Measurements from ENCODE around the gene KLK12.

The KLK12 gene

DNA sequence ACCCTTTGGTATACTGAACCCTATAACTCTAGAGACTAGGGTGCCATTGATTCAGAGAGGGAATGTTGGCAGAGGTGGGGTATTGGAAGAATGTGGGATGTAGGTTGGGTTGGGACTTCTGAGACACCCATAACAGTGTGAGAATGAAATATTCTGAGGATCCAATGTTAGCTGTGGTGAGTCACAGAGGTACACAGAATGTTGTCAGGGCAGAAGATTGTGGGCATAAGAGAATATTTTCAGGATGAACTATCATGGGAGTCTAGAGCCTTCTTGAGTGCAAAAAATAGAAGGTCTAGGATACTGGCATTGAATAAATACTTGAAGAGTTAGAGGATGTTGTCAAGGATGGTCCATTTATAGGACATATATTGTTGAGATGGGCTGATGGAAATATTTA lies 21.1 kb upstream of the KLK12 start:
- H3K9me3 ChIP-seq (ENCODE audit: control insufficient read depth, insufficient read depth, low read length), result no peaks in the 10 kb centered on the region

GRCh38 chr19:51047031-51047335 lies 12.2 kb upstream of the KLK12 start:
- no peaks in the 10 kb centered on the region for H3K36me3 ChIP-seq (ENCODE audit: control insufficient read depth, insufficient read depth, low read length)
- no peak for DNase-seq (ENCODE audit: low read depth, low spot score)
- H3K4me1 ChIP-seq (ENCODE audit: control insufficient read depth, insufficient read depth, low read length), result peaks cover 6% of the 10 kb centered on the region
- no peaks in the 10 kb centered on the region for H3K9me3 ChIP-seq (ENCODE audit: control insufficient read depth, insufficient read depth, low read length)
- H3K27ac ChIP-seq (ENCODE audit: low read length), result no peak overlapping the region
- H3K4me3 ChIP-seq (ENCODE audit: low read length), result no peak overlapping the region
- WGBS (ENCODE audit: insufficient coverage, insufficient read length), result no CpG with 5 or more reads among the region's 4 CpGs
- H3K27me3 ChIP-seq (ENCODE audit: control insufficient read depth, insufficient read depth, low read length), result no peaks in the 10 kb centered on the region

More for the DNA sequence above, 21.1 kb upstream of the KLK12 start:
- no peak for DNase-seq (ENCODE audit: low read depth, low spot score)
- no peak overlapping the region for H3K27ac ChIP-seq (ENCODE audit: low read length)
- no peaks in the 10 kb centered on the region for H3K27me3 ChIP-seq (ENCODE audit: control insufficient read depth, insufficient read depth, low read length)
- no peak overlapping the region for H3K4me3 ChIP-seq (ENCODE audit: low read length)
- H3K36me3 ChIP-seq (ENCODE audit: control insufficient read depth, insufficient read depth, low read length), result no peaks in the 10 kb centered on the region
- no peaks in the 10 kb centered on the region for H3K4me1 ChIP-seq (ENCODE audit: control insufficient read depth, insufficient read depth, low read length)

GRCh38 chr19:51044327-51044726 lies 9.5 kb upstream of the KLK12 start:
- WGBS (ENCODE audit: insufficient coverage, insufficient read length), result no CpG with 5 or more reads among the region's 11 CpGs
- DNase-seq (ENCODE audit: low read depth, low spot score), result no peak
- Histone ChIP-seq H3K4me3 (ENCODE audit: low read length) (no peak overlapping the region), H3K36me3 (ENCODE audit: control insufficient read depth, insufficient read depth, low read length) (no peaks in the 10 kb centered on the region), H3K27ac (ENCODE audit: low read length) (no peak overlapping the region), H3K4me1 (ENCODE audit: control insufficient read depth, insufficient read depth, low read length) (peaks cover 6% of the 10 kb centered on the region), H3K27me3 (ENCODE audit: control insufficient read depth, insufficient read depth, low read length) (no peaks in the 10 kb centered on the region), H3K9me3 (ENCODE audit: control insufficient read depth, insufficient read depth, low read length) (no peaks in the 10 kb centered on the region)

GRCh38 chr19:51043497-51043896 lies 8.7 kb upstream of the KLK12 start:
- Histone ChIP-seq H3K27ac (ENCODE audit: low read length) (no peak overlapping the region), H3K9me3 (ENCODE audit: control insufficient read depth, insufficient read depth, low read length) (no peaks in the 10 kb centered on the region), H3K4me1 (ENCODE audit: control insufficient read depth, insufficient read depth, low read length) (peaks cover 6% of the 10 kb centered on the region), H3K27me3 (ENCODE audit: control insufficient read depth, insufficient read depth, low read length) (no peaks in the 10 kb centered on the region), H3K4me3 (ENCODE audit: low read length) (no peak overlapping the region), H3K36me3 (ENCODE audit: control insufficient read depth, insufficient read depth, low read length) (no peaks in the 10 kb centered on the region)
- DNase-seq (ENCODE audit: low read depth, low spot score), result no peak
- no CpG with 5 or more reads among the region's 9 CpGs for WGBS (ENCODE audit: insufficient coverage, insufficient read length)

- peaks cover 1% of the 10 kb centered on the region; the same call in 1 of the 2 replicates for H3K4me1 ChIP-seq (ENCODE audit: control insufficient read depth, insufficient read depth, low read length)
- H3K4me3 ChIP-seq (ENCODE audit: low read length), result no peak overlapping the region
- no peaks in the 10 kb centered on the region for H3K9me3 ChIP-seq (ENCODE audit: control insufficient read depth, insufficient read depth, low read length)
- DNase-seq (ENCODE audit: low read depth, low spot score), result no peak
- H3K27ac ChIP-seq (ENCODE audit: low read length), result no peak overlapping the region
- no peaks in the 10 kb centered on the region for H3K27me3 ChIP-seq (ENCODE audit: control insufficient read depth, insufficient read depth, low read length)
- no peaks in the 10 kb centered on the region for H3K36me3 ChIP-seq (ENCODE audit: control insufficient read depth, insufficient read depth, low read length)
- no CpG with 5 or more reads among the region's 6 CpGs for WGBS (ENCODE audit: insufficient coverage, insufficient read length)
These were observed 5.3 kb upstream of the KLK12 start for GRCh38 chr19:51040151-51040550.

- no peak overlapping the region for H3K4me3 ChIP-seq (ENCODE audit: low read length)
- no CpG with 5 or more reads among the region's 9 CpGs for WGBS (ENCODE audit: insufficient coverage, insufficient read length)
- H3K9me3 ChIP-seq (ENCODE audit: control insufficient read depth, insufficient read depth, low read length), result no peaks in the 10 kb centered on the region
- H3K36me3 ChIP-seq (ENCODE audit: control insufficient read depth, insufficient read depth, low read length), result no peaks in the 10 kb centered on the region
- H3K27me3 ChIP-seq (ENCODE audit: control insufficient read depth, insufficient read depth, low read length), result no peaks in the 10 kb centered on the region
- no peak overlapping the region for H3K27ac ChIP-seq (ENCODE audit: low read length)
- H3K4me1 ChIP-seq (ENCODE audit: control insufficient read depth, insufficient read depth, low read length), result no peaks in the 10 kb centered on the region
- DNase-seq (ENCODE audit: low read depth, low spot score), result no peak
These were observed 1.7 kb upstream of the KLK12 start for GRCh38 chr19:51036519-51036918.

DNA sequence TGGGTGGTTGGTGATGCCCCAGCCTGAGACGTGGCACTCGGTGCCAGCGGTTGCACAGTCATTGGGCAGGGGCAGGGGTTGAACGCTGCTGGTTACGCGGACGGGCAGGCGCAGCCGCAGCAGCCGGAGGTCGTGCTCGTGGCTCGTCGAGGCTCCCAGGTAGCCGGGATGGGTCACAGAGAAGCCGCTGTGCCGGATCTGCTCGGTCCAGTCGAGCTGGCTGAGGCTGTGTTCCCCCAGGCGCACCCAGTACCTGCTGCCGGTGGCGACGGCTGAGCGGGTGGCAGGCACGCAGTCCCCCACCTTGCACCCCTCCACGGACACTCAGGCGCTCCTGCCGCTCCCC lies 2.9 kb downstream of the KLK12 start:
- H3K27me3 ChIP-seq (ENCODE audit: control insufficient read depth, insufficient read depth, low read length), result no peaks in the 10 kb centered on the region
- H3K9me3 ChIP-seq (ENCODE audit: control insufficient read depth, insufficient read depth, low read length), result no peaks in the 10 kb centered on the region
- no peak for DNase-seq (ENCODE audit: low read depth, low spot score)
- H3K4me3 ChIP-seq (ENCODE audit: low read length), result no peak overlapping the region
- H3K4me1 ChIP-seq (ENCODE audit: control insufficient read depth, insufficient read depth, low read length), result no peaks in the 10 kb centered on the region; the same call in 1 of the 2 replicates
- no peak overlapping the region for H3K27ac ChIP-seq (ENCODE audit: low read length)
- no peaks in the 10 kb centered on the region for H3K36me3 ChIP-seq (ENCODE audit: control insufficient read depth, insufficient read depth, low read length)
- WGBS (ENCODE audit: insufficient coverage, insufficient read length), result no CpG with 5 or more reads among the region's 28 CpGs

DNA sequence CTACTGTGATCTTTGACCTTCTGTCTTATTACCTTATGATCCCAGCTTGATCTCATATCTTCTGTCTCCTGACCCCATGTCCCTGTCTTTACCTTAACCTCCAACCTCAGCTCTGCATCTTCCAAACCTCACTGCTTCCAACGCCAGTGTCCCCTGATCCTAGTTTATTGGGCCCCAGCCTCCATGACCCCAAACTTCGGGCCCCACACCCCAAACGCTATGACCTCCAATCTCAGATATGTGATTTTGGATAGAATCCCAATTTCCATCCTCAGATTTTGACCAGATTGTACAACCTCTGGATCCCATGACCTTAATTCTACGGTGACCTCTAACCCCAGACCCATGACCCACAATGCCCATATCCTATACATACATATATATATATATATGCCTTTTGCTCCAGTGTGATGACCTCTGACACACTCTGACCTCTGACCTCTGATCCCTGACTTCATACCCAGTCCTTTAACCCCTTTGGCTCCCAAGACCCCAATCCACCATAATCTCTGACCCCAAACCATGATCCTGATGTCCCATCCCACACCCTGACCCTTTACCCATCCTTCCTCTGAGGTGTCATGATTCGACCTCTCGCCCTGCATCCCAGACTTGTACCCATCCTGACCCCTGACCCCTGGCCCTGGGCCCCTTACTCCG lies 3.5 kb downstream of the KLK12 start:
- Histone ChIP-seq H3K4me3 (ENCODE audit: low read length) (no peak overlapping the region), H3K27me3 (ENCODE audit: control insufficient read depth, insufficient read depth, low read length) (no peaks in the 10 kb centered on the region), H3K27ac (ENCODE audit: low read length) (no peak overlapping the region), H3K36me3 (ENCODE audit: control insufficient read depth, insufficient read depth, low read length) (no peaks in the 10 kb centered on the region), H3K9me3 (ENCODE audit: control insufficient read depth, insufficient read depth, low read length) (no peaks in the 10 kb centered on the region), H3K4me1 (ENCODE audit: control insufficient read depth, insufficient read depth, low read length) (no peaks in the 10 kb centered on the region; the same call in 1 of the 2 replicates)
- DNase-seq (ENCODE audit: low read depth, low spot score), result no peak
- no CpG with 5 or more reads among the region's 7 CpGs for WGBS (ENCODE audit: insufficient coverage, insufficient read length)

GRCh38 chr19:51030631-51031030 lies 4.2 kb downstream of the KLK12 start:
- WGBS (ENCODE audit: insufficient coverage, insufficient read length), result no CpG with 5 or more reads among the region's 13 CpGs
- no peaks in the 10 kb centered on the region for H3K36me3 ChIP-seq (ENCODE audit: control insufficient read depth, insufficient read depth, low read length)

DNA sequence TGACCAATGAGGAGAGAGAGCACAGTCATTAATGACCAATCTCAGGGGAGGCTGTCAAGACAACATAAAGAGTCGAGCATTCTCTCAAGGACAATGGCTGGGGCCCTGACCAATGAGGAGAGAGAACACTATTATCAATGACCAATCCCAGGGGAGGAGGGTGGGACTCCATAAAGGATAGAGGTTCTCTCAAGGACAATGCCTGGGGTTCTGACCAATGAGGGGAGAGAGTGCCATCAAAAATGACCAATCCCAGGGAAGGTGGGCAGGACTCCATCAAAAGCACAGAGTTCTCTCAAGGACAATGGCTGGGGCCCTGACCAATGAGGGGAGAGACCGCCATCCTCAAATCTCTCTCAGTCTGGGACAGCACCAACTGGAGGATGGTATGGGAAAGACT lies 5.1 kb downstream of the KLK12 start:
- H3K27me3 ChIP-seq (ENCODE audit: control insufficient read depth, insufficient read depth, low read length), result no peaks in the 10 kb centered on the region
- WGBS (ENCODE audit: insufficient coverage, insufficient read length), result no CpG with 5 or more reads among the region's 2 CpGs
- H3K36me3 ChIP-seq (ENCODE audit: control insufficient read depth, insufficient read depth, low read length), result no peaks in the 10 kb centered on the region
- no peaks in the 10 kb centered on the region for H3K9me3 ChIP-seq (ENCODE audit: control insufficient read depth, insufficient read depth, low read length)
- no peak overlapping the region for H3K27ac ChIP-seq (ENCODE audit: low read length)
- no peak overlapping the region for H3K4me3 ChIP-seq (ENCODE audit: low read length)
- peaks cover 2% of the 10 kb centered on the region; the same call in 1 of the 2 replicates for H3K4me1 ChIP-seq (ENCODE audit: control insufficient read depth, insufficient read depth, low read length)
- DNase-seq (ENCODE audit: low read depth, low spot score), result no peak

More at GRCh38 chr19:51030631-51031030, 4.2 kb downstream of the KLK12 start:
- H3K27me3 ChIP-seq (ENCODE audit: control insufficient read depth, insufficient read depth, low read length), result no peaks in the 10 kb centered on the region
- no peak overlapping the region for H3K4me3 ChIP-seq (ENCODE audit: low read length)
- H3K4me1 ChIP-seq (ENCODE audit: control insufficient read depth, insufficient read depth, low read length), result peaks cover 2% of the 10 kb centered on the region; the same call in 1 of the 2 replicates
- H3K27ac ChIP-seq (ENCODE audit: low read length), result no peak overlapping the region
- no peak for DNase-seq (ENCODE audit: low read depth, low spot score)
- H3K9me3 ChIP-seq (ENCODE audit: control insufficient read depth, insufficient read depth, low read length), result no peaks in the 10 kb centered on the region

DNA sequence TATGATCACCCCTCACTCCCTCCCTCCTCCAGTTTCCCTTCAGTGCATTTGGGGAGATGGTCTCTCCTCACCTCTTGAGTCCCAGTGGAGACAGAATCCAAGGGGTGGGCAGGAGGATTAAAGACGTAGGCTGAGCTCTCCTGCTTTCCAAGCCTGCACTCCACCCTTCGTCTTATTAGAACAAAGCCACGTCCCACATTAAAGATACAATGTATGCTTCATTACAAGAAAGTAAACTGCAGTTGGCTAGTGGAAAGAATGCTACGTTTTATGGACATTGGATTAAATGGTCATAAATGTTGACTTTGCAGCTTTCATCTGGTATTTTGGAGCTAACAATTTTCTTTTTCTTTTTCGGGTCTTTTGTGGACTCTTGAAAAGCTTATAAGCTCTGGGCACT lies 6.9 kb downstream of the KLK12 start:
- H3K27ac ChIP-seq (ENCODE audit: low read length), result no peak overlapping the region
- H3K9me3 ChIP-seq (ENCODE audit: control insufficient read depth, insufficient read depth, low read length), result no peaks in the 10 kb centered on the region
- no peak overlapping the region for H3K4me3 ChIP-seq (ENCODE audit: low read length)
- H3K4me1 ChIP-seq (ENCODE audit: control insufficient read depth, insufficient read depth, low read length), result peaks cover 2% of the 10 kb centered on the region; the same call in 1 of the 2 replicates
- no peaks in the 10 kb centered on the region for H3K36me3 ChIP-seq (ENCODE audit: control insufficient read depth, insufficient read depth, low read length)
- no peak for DNase-seq (ENCODE audit: low read depth, low spot score)
- no CpG with 5 or more reads among the region's 5 CpGs for WGBS (ENCODE audit: insufficient coverage, insufficient read length)
- H3K27me3 ChIP-seq (ENCODE audit: control insufficient read depth, insufficient read depth, low read length), result no peaks in the 10 kb centered on the region

All from iPS DF 6.9 (cell line).